ENCODE results near the gene CD81. TPM values are rescaled to one million over a fixed set of nuclear protein-coding genes. Genes with fewer than 3 reads are reported as not detected.

Gene CD81
- polyA plus RNA-seq, 4 donors: 503 to 712 (median 602) TPM

Other genes with a start within 250 kb of the CD81 start
- 1,000 to 10,000 TPM in 1 of 4 donors, 100 to 1,000 TPM in 3; 731 to 1,117 (median 878) TPM for gene IGF2, start 237.9 kb upstream of the CD81 start, polyA plus RNA-seq (ENCODE audit: insufficient read length in 4 of 4)
- gene INS, start 216.1 kb upstream of the CD81 start, polyA plus RNA-seq (ENCODE audit: insufficient read length in 4 of 4): not detected
- gene TH, start 205.5 kb upstream of the CD81 start, polyA plus RNA-seq (ENCODE audit: insufficient read length in 4 of 4): 1 to 10 TPM in 2 of 4 donors, under 1 TPM in 2; 0.66 to 2.4 (median 1.0) TPM
- gene ASCL2, start 106.7 kb upstream of the CD81 start, polyA plus RNA-seq (ENCODE audit: insufficient read length in 4 of 4): 1 to 10 TPM; 2.1 to 4.5 (median 3.6) TPM
- under 1 TPM; 0.52 to 0.96 (median 0.70) TPM for gene C11orf21, start 75.4 kb upstream of the CD81 start, polyA plus RNA-seq (ENCODE audit: insufficient read length in 4 of 4)
- 1 to 10 TPM; 1.9 to 3.4 (median 2.1) TPM for gene TSPAN32, start 75.3 kb upstream of the CD81 start, polyA plus RNA-seq (ENCODE audit: insufficient read length in 4 of 4)
- 10 to 100 TPM; 33.2 to 56.3 (median 43.8) TPM for gene TSSC4, start 23.4 kb downstream of the CD81 start, polyA plus RNA-seq (ENCODE audit: insufficient read length in 4 of 4)
- 1 to 10 TPM; 1.7 to 5.0 (median 3.3) TPM for gene TRPM5, start 67.2 kb downstream of the CD81 start, polyA plus RNA-seq (ENCODE audit: insufficient read length in 4 of 4)
- 10 to 100 TPM; 10.4 to 14.8 (median 13.1) TPM for gene KCNQ1, start 67.7 kb downstream of the CD81 start, polyA plus RNA-seq (ENCODE audit: insufficient read length in 4 of 4)

Data from left renal cortex interstitium (tissue), 4 donors.